ENCODE results near the gene KCNQ4.
A peak's percentile ranks its signal among the peaks of the same experiment; 100 is the strongest.

The KCNQ4 gene

DNA sequence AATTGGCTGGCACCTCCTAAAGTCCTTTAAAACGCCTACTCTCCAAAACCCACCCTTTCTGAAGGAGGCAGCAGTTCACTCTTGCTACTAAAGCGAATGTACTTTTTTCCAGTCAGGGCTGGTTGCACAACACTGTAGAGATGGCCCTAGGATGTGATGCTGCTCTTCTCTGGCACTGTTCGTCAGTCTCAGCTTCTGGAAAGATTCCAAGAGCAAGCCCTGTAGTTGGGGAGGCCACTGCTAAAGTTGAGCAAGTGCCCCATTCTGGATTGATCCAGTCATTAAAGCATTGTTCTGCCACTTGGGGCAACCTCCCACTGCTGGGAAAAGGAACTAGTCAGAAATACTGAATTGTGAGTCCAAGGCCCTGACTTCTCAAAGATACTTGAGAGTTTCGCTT is 28.5 kb upstream of the KCNQ4 start:
- no peak for DNase-seq

GRCh38 chr1:40756523-40756922 is 27.1 kb upstream of the KCNQ4 start:
- no peak for DNase-seq

- DNase-seq = no peak
These were observed 26.5 kb upstream of the KCNQ4 start for GRCh38 chr1:40757084-40757483.

DNA sequence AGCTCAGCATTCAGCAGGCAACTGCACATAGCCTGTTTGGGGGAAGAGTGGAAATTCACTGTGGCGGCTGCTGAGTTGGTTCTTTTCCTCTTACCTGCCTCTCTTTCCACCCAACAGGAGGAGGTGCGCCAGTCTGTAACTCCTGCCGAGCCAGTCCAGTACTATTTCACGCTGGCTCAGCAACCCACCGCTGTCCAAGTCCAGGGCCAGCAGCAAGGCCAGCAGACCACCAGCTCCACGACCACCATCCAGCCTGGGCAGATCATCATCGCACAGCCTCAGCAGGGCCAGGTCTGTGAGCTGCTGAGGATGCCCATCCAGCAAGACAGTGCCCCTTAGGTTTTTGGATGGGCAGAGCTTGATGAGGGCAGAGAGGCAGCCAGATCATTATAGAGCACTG is 25.6 kb upstream of the KCNQ4 start:
- DNase-seq = no peak

GRCh38 chr1:40758578-40759343 is 24.8 kb upstream of the KCNQ4 start:
- DNase-seq = no peak

DNA sequence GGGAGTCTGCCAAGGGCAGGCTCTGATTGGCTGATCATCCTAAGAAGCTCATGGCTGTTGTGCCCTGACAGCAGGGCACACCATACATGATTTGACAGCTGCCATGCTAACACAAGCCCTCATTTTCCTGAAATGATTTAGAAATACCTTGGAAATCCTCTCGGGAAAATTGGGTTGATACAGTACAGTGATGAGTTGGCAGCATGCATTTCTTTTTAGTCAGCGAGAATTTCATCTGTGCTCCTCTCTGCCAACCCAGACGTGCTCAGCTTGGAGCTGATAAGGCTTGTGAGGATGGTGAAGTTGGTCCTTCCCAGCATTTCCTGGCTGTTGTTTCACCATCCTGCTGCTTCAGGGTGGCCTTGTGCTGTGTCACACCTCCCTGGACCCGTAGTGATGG is 22.6 kb upstream of the KCNQ4 start:
- DNase-seq = no peak

DNA sequence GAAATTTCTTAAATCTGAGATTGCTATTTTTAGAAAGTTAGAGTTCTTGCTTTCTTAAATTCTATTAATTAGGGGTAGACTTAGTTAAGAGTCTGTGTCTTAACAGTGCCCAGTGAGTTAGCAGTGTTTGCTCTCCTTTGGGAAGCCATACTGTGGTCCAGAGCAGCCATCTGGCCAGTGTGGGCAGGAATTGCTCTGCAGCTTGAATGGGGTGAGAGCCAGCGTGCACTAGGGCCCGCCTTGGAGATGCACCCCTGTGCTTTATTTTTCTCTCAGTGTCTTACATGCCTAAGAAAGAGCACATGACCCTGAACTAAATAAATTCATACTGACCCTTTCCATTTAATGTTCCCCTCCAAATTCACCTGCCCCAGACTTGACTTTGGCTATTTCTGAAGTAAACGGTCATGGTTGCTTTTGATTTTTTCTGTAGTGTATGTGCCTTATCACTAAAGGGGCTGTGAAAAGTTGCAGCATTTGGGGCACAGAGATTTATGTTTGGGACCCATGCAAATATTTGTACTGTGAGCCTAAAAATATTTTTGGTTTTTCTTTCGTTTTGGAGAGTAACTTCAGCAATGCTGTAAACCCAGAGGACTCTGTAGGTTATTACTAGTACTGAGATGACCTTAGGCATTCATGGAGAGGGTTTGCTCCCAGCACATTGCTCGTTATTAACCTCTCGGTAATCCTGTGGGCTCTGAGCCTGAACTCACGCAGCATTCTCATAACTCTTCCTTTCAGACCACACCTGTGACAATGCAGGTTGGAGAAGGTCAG is 21.3 kb upstream of the KCNQ4 start:
- DNase-seq = no peak

DNA sequence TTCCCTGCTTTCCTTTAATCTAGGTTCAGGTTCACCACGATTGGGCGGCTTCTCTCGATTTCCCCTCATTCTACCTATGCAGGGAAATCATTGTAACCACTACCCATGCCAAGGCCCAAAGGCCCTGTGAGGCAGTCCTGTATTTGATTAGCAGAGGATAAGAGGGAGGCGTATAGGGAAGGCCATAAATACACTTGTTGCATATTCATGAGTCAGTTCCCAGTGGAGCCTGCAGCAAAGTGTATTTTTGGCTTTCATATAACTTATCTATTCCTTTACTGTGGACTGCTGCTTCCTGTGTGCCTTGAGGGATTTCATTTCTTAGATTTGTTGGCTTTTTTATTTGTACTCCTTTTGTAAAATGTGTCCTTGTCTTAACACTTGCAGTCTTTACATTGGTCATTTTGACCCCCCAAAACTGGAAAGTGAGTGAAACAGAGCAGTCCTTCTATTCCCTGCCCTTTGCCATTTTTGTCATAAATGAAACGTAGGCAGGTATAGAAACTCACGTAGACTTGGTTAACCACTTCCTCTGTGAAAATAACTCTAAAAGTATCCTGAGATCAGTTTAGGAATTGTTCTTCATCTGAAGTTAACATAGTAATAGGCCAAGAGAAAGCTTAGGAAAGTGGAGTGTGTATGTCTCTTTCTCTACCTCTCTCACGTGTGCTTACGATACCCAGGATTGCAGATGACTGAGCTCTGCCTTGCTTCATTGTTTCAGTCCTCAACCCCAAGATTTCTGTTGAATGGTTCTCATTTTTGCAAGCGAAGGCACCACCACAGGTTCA is 19.6 kb upstream of the KCNQ4 start:
- DNase-seq = peak; percentile 34

GRCh38 chr1:40764981-40765380 is 18.6 kb upstream of the KCNQ4 start:
- no peak for DNase-seq

DNA sequence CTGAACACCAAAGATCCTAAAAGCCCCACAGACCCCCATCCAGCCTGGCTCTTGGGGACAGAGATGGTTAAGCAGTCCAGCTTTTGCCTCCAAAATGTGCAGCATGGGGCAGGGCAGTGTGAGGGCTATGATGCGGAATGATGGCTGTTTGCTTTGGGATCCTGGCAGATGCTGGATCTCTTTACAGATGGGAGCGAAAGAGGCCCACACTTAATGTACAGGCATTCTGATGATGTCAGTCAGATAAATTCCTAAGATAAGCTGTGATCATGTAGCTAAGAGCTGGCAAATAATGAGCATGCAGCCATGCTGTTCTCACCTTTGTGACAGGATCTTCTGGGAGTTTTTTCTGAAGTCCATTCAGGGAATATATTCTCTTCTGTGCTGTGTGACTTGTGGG is 17.6 kb upstream of the KCNQ4 start:
- DNase-seq = no peak

DNA sequence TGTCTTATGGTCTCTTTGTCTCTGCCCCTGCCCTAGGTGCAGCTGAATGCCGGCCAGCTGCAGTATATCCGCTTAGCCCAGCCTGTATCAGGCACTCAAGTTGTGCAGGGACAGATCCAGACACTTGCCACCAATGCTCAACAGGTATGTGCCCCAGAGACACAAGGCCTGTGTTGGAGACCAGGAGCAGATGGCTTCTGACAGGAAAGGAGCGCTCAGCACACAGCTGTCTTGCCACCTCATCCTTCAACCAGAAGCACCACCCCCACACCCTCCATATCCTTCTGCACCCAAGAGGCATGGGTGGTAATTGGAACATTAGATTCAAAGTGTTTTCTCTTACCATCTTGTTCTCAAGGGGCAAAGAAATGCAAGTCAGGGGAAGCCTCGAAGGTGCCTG is 17.0 kb upstream of the KCNQ4 start:
- DNase-seq = no peak

- DNase-seq = no peak
These were observed 15.2 kb upstream of the KCNQ4 start for GRCh38 chr1:40768146-40768990.

DNA sequence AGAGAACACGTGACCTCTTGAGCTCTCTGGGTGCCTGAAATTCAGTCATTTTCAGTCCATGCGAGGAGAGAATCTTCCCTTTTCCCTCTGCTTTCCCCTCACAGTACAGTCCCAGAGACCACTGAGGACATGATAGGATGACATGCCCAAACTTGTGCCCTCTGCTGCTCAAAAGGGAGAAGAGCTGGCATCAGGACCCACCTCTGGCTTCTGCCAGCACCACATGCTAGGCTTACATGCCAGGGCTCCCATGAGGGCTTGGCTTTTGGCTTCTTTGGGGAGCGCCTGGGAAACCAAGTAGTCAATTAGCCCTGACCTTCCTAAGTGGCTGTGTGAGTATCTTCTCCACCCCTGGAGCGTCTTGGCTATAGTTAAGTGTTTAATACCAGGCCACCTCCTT is 13.8 kb upstream of the KCNQ4 start:
- DNase-seq = no peak

DNA sequence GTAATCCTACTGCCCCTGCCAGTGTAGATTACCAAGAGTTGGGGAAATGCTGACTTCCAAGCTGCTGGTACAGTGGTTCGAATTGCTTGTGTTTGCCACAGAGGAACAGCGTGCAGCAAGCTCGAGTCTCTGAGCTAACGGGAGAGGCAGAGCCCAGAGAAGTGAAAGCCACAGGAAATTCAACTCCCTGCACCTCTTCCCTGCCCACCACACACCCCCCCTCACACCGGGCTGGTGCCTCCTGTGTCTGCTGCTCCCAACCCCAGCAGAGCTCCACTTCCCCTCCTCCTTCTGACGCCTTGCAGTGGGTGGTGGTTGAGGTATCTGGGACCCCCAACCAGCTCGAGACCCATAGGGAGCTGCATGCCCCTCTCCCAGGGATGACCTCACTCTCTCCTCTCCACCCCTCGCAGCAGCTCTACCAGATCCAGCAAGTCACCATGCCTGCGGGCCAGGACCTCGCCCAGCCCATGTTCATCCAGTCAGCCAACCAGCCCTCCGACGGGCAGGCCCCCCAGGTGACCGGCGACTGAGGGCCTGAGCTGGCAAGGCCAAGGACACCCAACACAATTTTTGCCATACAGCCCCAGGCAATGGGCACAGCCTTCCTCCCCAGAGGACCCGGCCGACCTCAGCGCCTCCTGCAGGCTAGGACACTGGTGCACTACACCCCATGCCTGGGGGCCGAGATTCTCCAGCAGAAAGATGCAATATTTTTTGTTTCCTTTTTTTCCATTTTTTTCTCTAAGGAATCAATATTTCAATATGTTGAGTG is 13.1 kb upstream of the KCNQ4 start:
- DNase-seq = no peak

DNA sequence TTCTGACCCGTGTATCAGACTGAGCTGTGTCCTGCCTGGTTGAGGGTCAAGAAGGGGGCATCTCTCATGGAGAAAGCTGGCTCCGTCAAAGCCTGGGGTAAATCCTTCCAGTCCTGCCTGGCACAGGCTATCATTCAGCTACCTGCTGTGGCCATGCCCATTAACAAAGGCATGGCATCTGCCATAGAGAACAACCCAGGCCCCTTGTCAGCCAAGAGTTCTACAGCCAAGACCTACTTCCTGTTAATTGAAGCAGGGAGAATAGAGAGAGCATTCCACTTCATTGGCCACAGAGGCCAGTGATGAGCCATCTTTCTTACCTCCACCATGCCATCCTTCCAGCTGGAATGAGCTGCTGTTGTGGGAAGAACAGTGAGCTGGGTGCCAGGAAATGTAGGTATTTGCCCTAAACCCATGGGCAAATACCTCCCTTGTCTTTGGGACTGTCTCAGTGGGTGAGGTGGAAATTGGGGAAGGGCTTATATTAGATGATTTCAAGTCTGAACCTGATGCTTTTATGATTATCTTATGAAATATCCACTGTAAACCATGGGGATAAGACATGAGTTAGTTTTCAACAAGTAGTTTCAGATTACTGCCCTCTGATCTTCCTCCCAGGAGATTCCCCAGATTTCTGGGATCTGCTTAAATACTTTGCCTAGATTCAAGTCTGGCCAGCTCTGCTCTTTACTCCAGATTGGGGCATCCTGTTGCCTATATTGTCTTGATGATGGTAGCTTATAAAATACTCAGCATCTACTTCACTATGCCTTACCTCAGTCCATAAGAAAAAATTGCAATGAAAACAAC is 11.2 kb upstream of the KCNQ4 start:
- DNase-seq = no peak

GRCh38 chr1:40773748-40774265 is 9.8 kb upstream of the KCNQ4 start:
- DNase-seq = no peak

DNA sequence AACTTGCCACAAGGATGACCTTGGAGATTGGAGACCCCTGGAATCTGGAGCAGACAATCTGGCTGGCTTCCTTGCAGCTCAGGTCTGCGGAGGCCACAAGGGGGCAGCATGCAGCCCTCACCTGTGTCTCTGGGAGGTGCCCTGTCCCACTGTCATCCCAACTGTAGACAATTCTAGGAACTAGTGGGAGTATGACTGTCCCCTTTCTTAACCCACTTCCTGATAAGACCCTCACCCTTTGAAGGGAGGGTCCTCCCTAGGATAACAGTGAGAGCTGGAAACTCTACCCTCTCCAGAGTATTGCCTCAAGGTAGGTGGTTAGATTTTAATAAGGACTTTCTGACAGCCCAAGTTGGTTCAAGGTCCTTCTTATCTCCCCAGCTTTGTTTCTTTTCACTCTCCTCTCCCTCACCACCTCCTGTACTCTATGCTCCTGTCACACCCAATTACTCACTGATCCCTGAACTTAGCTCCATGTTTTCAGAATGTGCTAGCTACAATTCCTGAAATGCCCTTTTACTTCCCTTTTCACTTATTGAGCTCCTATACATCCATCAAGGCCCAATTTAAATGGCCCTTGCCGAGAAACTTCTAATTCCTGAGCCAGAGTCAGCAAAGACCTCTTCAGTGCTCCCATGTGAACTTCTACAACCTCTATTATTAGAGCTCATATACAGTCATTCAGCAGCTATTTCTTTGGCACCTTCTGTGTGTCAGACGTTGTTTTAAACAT is 9.2 kb upstream of the KCNQ4 start:
- DNase-seq = peak; percentile 62

GRCh38 chr1:40776236-40777072 is 7.1 kb upstream of the KCNQ4 start:
- DNase-seq = no peak

Measured in RPMI8226 (cell line).